Ovary (tissue), 9 donors: Measurements from ENCODE around the gene CCN6. TPM values are rescaled to one million over a fixed set of nuclear protein-coding genes. Genes with fewer than 3 reads are reported as not detected.

ENCODE experiments used
- DNase-seq, 5 donors: peaks; one replicate each; pipeline ENCODE4 v3.0.0-alpha.2; 2019 to 2020
- H3K27ac ChIP-seq, 2 donors: fragments of 200-600 bp; one replicate each; pipeline versions ENCODE4 v1.5.1 to v1.8.0; 2019 to 2022
- H3K27me3 ChIP-seq: fragments of 200-600 bp; one replicate; pipeline ENCODE4 v1.8.0; 2022
- H3K36me3 ChIP-seq: fragments of 200-600 bp; sonication (generic); one replicate; pipeline ENCODE4 v1.5.1; 2019
- H3K4me1 ChIP-seq: one replicate; pipeline ENCODE4 v1.8.1; 2013; ENCODE audit warnings: mild to moderate bottlenecking, moderate library complexity; ENCODE audit not compliant: insufficient read depth
- H3K4me3 ChIP-seq: fragments of 200-600 bp; sonication (generic); one replicate; pipeline ENCODE4 v1.5.1; 2017
- H3K9me3 ChIP-seq, 2 donors: fragments of 200-600 bp in 1 of 2; sonication (generic) in 1 of 2; one replicate each; pipeline versions ENCODE4 v1.5.1 to v1.8.1; 2013 to 2019; ENCODE audit warnings: mild to moderate bottlenecking in 1 of 2, moderate library complexity in 1 of 2
- CTCF ChIP-seq, 3 donors: fragments of 450-650 bp in 2 of 3; fragments of 200-600 bp in 1 of 3; IDR thresholded peaks; one replicate each; pipeline versions ENCODE4 v1.5.1 to v1.8.0; 2016 to 2022; ENCODE audit warnings: antibody characterized with exemption in 3 of 3, mild to moderate bottlenecking in 1 of 3
- EP300 ChIP-seq: sonication (generic); formaldehyde crosslinking; IDR thresholded peaks from one replicate; pipeline ENCODE4 v1.6.1; 2017; ENCODE audit warnings: antibody characterized with exemption
- POLR2A ChIP-seq: fragments of 450-650 bp; IDR thresholded peaks from one replicate; pipeline ENCODE4 v1.6.1; 2017; ENCODE audit warnings: antibody characterized with exemption, mild to moderate bottlenecking, moderate library complexity
- WGBS, 3 donors: extraction: QIAGEN DNeasy Blood & Tissue Kit in 1 of 3; methylation state at CpG; one replicate each; pipeline versions ENCODE4 v1.1.5 to v1.1.7; 2013 to 2017; 5-methylcytosine and 5-hydroxymethylcytosine counted together
- intact Hi-C, 4 donors: fragments of 100-400 bp; cut with DNase I; formaldehyde crosslinking; loops; one replicate each; pipeline versions ENCODE4 v1.11.0 to v1.15.1; 2022 to 2023
- polyA plus RNA-seq, 2 donors: library from polyadenylated mRNA; stranded (reverse); fragments of 200-250 nt in 1 of 2; fragments of 350-450 nt in 1 of 2; fragmentation: Illumina TruSeq in 1 of 2; extraction: RNeasy Lipid Tissue Mini Kit (QIAGEN cat#74804) in 1 of 2; gene quantifications; one replicate each; pipeline ENCODE4 v1.2.3, GENCODE V29; 2013 to 2014
- total RNA-seq, 7 donors: library from RNA; depleted of rRNA in 2 of 7; stranded (reverse); fragments of >200 nt in 2 of 7; fragmentation: NEBNext Ultra II Directional in 3 of 7; extraction: Animal tissue kit (Norgen Biotek cat#: 25700) in 3 of 7; gene quantifications; one replicate each; pipeline versions ENCODE4 v1.1.0 to v1.2.4, GENCODE V29; 2016 to 2023
- donor health status: DM: no; HTN: no; CAD: no; lungs with moderate emphysema.
- donor health status: DM: no; HTN: no; CAD: no.
- donor health status: Bipolar disorder and iron deficiency.
- donor health status: DM: yes; HTN: yes; CAD: no.
- donor health status: DM: no; HTN: no; CAD: no.
- donor health status: DM: yes; HTN: yes; CAD: no.

The CCN6 gene
- total and polyA plus RNA-seq, 9 donors = 0.25 to 2.2 (median 1.3) TPM; not detected in 6

- Histone ChIP-seq H3K27ac (no peak overlapping the region), H3K4me1 (peaks cover 2% of the 10 kb centered on the region), H3K36me3 (no peaks in the 10 kb centered on the region), H3K4me3 (no peak overlapping the region), H3K9me3 (no peaks in the 10 kb centered on the region), H3K27me3 (no peaks in the 10 kb centered on the region)
- DNase-seq = no peak
- TF ChIP-seq EP300 (no peak), CTCF (IDR thresholded peaks at IDR 0.05) (no peak), POLR2A (no peak)
- intact Hi-C loops = no loop called here
- 96 to 98% (median 96%) methylated on average over 4 of the region's 4 CpGs for WGBS, 3 donors
These were observed 29.4 kb upstream of the CCN6 start for GRCh38 chr6:112024464-112024863.

- intact Hi-C loops = no loop called here
- H3K27ac ChIP-seq = no peak overlapping the region
- DNase-seq = no peak
- WGBS, 3 donors = 92 to 94% (median 93%) methylated on average over 4 of the region's 4 CpGs
- H3K27me3 ChIP-seq = no peaks in the 10 kb centered on the region
- no peaks in the 10 kb centered on the region for H3K36me3 ChIP-seq
- TF ChIP-seq EP300 (no peak), CTCF (IDR thresholded peaks at IDR 0.05) (no peak), POLR2A (no peak)
- H3K4me3 ChIP-seq = no peak overlapping the region
- no peaks in the 10 kb centered on the region for H3K9me3 ChIP-seq
- peaks cover 3% of the 10 kb centered on the region for H3K4me1 ChIP-seq
These were observed 27.0 kb upstream of the CCN6 start for GRCh38 chr6:112026933-112027332.

- H3K9me3 ChIP-seq = no peaks in the 10 kb centered on the region
- H3K4me1 ChIP-seq = peaks cover 4% of the 10 kb centered on the region
- intact Hi-C loops = no loop called here
- no peak overlapping the region for H3K4me3 ChIP-seq
- no peak overlapping the region for H3K27ac ChIP-seq
- TF ChIP-seq CTCF (IDR thresholded peaks at IDR 0.05) (no peak), EP300 (no peak), POLR2A (no peak)
- WGBS, 3 donors = 76 to 84% (median 81%) methylated on average over 3 of the region's 3 CpGs
- no peak for DNase-seq
- H3K27me3 ChIP-seq = no peaks in the 10 kb centered on the region
- no peaks in the 10 kb centered on the region for H3K36me3 ChIP-seq
These were observed 25.8 kb upstream of the CCN6 start for GRCh38 chr6:112027942-112028674.

GRCh38 chr6:112029045-112029822 is 24.7 kb upstream of the CCN6 start:
- Histone ChIP-seq H3K36me3 (no peaks in the 10 kb centered on the region), H3K9me3 (no peaks in the 10 kb centered on the region), H3K27me3 (no peaks in the 10 kb centered on the region), H3K4me3 (no peak overlapping the region), H3K4me1 (peaks cover 4% of the 10 kb centered on the region), H3K27ac (no peak overlapping the region)
- 82 to 83% (median 83%) methylated on average over 15 of the region's 15 CpGs for WGBS, 3 donors
- intact Hi-C loops = no loop called here
- DNase-seq = peak in 4 of 5 donors; percentile 41 to 59 (median 56)
- TF ChIP-seq POLR2A = no peak
- no peak for TF ChIP-seq EP300
- TF ChIP-seq CTCF (IDR thresholded peaks at IDR 0.05) = no peak
